ENCODE measurements around the gene DCLRE1B. TPM values are rescaled to one million over a fixed set of nuclear protein-coding genes. Genes with fewer than 3 reads are reported as not detected.

DCLRE1B gene
- total and polyA plus RNA-seq, 9 of the 15 experiments (the other 6 are each of a cell fraction or from before 2014, with no cell fraction given), result 10.6 to 28.8 (median 17.2) TPM

- TF ChIP-seq MCM2 (IDR thresholded peaks at IDR 0.05; ENCODE audit: low read depth), result no peak
- peak; percentile 70; the same call in 1 of the 2 replicates for TF ChIP-seq CEBPG (CRISPR knock-in tag; IDR thresholded peaks at IDR 0.05)
- peak in 1 of 2 experiments; percentile 69; a peak in 2 of 4 replicates for TF ChIP-seq CEBPG (tag; conservative IDR thresholded peaks at IDR 0.05 in 1 of 2, IDR thresholded peaks at IDR 0.05 in 1 of 2)
- TF ChIP-seq COPS2 (conservative IDR thresholded peaks at IDR 0.05), result no peak
- TF ChIP-seq KLF10 (CRISPR knock-in tag; IDR thresholded peaks at IDR 0.05), result no peak
- TF ChIP-seq BRD9 (IDR thresholded peaks at IDR 0.05; ENCODE audit: low read depth, partially characterized antibody), result peak; percentile 78
- no peak for TF ChIP-seq RAD51 (IDR thresholded peaks at IDR 0.05; ENCODE audit: borderline replicate concordance, low read depth)
- TF ChIP-seq CREM (IDR thresholded peaks at IDR 0.05; ENCODE audit: low read depth), result peak; percentile 87
- no peak; a peak in 1 of 3 replicates for TF ChIP-seq CBX3 (IDR thresholded peaks at IDR 0.05; ENCODE audit: borderline replicate concordance in 1 of 2, low read length in 2 of 2)
- no peak for TF ChIP-seq XRCC3 (IDR thresholded peaks at IDR 0.05)
- TF ChIP-seq ZBTB17 (CRISPR knock-in tag; IDR thresholded peaks at IDR 0.05), result peak; percentile 99
- TF ChIP-seq ZNF174 (CRISPR knock-in tag; IDR thresholded peaks at IDR 0.05), result no peak
- no peak for TF ChIP-seq NELFE (IDR thresholded peaks at IDR 0.05; ENCODE audit: insufficient read depth, insufficient read length)
- TF ChIP-seq SREBF2 (CRISPR knock-in tag; IDR thresholded peaks at IDR 0.05), result no peak
- no peak for TF ChIP-seq ZNF76 (CRISPR knock-in tag; IDR thresholded peaks at IDR 0.05; ENCODE audit: borderline replicate concordance)
- TF ChIP-seq MEIS2 (IDR thresholded peaks at IDR 0.05; ENCODE audit: partially characterized antibody), result peak; percentile 55
- TF ChIP-seq ILK (tag; IDR thresholded peaks at IDR 0.05; ENCODE audit: borderline replicate concordance, low read depth), result no peak
- TF ChIP-seq MAZ (CRISPR knock-in tag; conservative IDR thresholded peaks at IDR 0.05 in 1 of 2, IDR thresholded peaks at IDR 0.05 in 1 of 2), result peak; percentile 94 to 96
- no peak for TF ChIP-seq ZNF274 (IDR thresholded peaks at IDR 0.05; ENCODE audit: borderline replicate concordance, low read depth, low read length)
- TF ChIP-seq ZC3H11A (IDR thresholded peaks at IDR 0.05; ENCODE audit: low read depth, low read length), result peak; percentile 23; the same call in 1 of the 2 replicates
- no peak for TF ChIP-seq RBM15 (IDR thresholded peaks at IDR 0.05; ENCODE audit: insufficient read depth, low read length)
- peak; percentile 72 for TF ChIP-seq CCNT2 (IDR thresholded peaks at IDR 0.05; ENCODE audit: borderline replicate concordance, extremely low read depth, insufficient read length, low read depth, low read length)
- TF ChIP-seq, protein P1, sequence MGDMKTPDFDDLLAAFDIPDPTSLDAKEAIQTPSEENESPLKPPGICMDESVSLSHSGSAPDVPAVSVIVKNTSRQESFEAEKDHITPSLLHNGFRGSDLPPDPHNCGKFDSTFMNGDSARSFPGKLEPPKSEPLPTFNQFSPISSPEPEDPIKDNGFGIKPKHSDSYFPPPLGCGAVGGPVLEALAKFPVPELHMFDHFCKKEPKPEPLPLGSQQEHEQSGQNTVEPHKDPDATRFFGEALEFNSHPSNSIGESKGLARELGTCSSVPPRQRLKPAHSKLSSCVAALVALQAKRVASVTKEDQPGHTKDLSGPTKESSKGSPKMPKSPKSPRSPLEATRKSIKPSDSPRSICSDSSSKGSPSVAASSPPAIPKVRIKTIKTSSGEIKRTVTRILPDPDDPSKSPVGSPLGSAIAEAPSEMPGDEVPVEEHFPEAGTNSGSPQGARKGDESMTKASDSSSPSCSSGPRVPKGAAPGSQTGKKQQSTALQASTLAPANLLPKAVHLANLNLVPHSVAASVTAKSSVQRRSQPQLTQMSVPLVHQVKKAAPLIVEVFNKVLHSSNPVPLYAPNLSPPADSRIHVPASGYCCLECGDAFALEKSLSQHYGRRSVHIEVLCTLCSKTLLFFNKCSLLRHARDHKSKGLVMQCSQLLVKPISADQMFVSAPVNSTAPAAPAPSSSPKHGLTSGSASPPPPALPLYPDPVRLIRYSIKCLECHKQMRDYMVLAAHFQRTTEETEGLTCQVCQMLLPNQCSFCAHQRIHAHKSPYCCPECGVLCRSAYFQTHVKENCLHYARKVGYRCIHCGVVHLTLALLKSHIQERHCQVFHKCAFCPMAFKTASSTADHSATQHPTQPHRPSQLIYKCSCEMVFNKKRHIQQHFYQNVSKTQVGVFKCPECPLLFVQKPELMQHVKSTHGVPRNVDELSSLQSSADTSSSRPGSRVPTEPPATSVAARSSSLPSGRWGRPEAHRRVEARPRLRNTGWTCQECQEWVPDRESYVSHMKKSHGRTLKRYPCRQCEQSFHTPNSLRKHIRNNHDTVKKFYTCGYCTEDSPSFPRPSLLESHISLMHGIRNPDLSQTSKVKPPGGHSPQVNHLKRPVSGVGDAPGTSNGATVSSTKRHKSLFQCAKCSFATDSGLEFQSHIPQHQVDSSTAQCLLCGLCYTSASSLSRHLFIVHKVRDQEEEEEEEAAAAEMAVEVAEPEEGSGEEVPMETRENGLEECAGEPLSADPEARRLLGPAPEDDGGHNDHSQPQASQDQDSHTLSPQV (IDR thresholded peaks at IDR 0.05), result no peak
- TF ChIP-seq ZNF239 (CRISPR knock-in tag; IDR thresholded peaks at IDR 0.05), result no peak; the same call in 1 of the 2 replicates
- no peak for TF ChIP-seq ARNT (IDR thresholded peaks at IDR 0.05)
- TF ChIP-seq RUNX1 (IDR thresholded peaks at IDR 0.05; ENCODE audit: low read depth), result no peak
- peak; percentile 100 for TF ChIP-seq XRCC5 (IDR thresholded peaks at IDR 0.05; ENCODE audit: low read depth, low read length)
Observed at GRCh38 chr1:113928941-113929749, 24.0 kb downstream of the DCLRE1B start, which contains the start of gene HIPK1 (continued).

Data from K562 (cell line).